HepG2 (cell line): ENCODE measurements around the gene KRT7.

Experiments used
- IKZF4 ChIP-seq: sonication (generic); formaldehyde crosslinking; IDR thresholded peaks from 2 replicates; pipeline ENCODE4 v1.5.1; 2020; ENCODE audit warnings: borderline replicate concordance, mild to moderate bottlenecking, low read depth, missing genetic modification reagents; ENCODE audit errors: not compliant biosample characterization
- RAD21 ChIP-seq: fragments of 450-650 bp; formaldehyde crosslinking; IDR thresholded peaks from 2 replicates; pipeline ENCODE4 v1.5.0; 2020; ENCODE audit warnings: mild to moderate bottlenecking
- ZNF256 ChIP-seq: sonication (generic); formaldehyde crosslinking; conservative IDR thresholded peaks from 2 replicates; pipeline ENCODE4 v1.4.0; 2020; ENCODE audit warnings: missing genetic modification reagents
- ZNF713 ChIP-seq: sonication (generic); formaldehyde crosslinking; IDR thresholded peaks from 2 replicates; pipeline ENCODE4 v1.4.0; 2020; ENCODE audit warnings: mild to moderate bottlenecking, missing genetic modification reagents
- TF ChIP-seq, protein P1 (sequence below): sonication (generic); formaldehyde crosslinking; IDR thresholded peaks from 2 replicates; pipeline ENCODE4 v1.5.0; 2020; ENCODE audit warnings: mild to moderate bottlenecking, missing genetic modification reagents, moderate library complexity

- TF ChIP-seq ZNF256 (no peak), ZNF713 (CRISPR knock-in tag) (no peak), IKZF4 (CRISPR knock-in tag) (no peak), RAD21 (CRISPR knock-in tag) (no peak)
- TF ChIP-seq, protein P1, sequence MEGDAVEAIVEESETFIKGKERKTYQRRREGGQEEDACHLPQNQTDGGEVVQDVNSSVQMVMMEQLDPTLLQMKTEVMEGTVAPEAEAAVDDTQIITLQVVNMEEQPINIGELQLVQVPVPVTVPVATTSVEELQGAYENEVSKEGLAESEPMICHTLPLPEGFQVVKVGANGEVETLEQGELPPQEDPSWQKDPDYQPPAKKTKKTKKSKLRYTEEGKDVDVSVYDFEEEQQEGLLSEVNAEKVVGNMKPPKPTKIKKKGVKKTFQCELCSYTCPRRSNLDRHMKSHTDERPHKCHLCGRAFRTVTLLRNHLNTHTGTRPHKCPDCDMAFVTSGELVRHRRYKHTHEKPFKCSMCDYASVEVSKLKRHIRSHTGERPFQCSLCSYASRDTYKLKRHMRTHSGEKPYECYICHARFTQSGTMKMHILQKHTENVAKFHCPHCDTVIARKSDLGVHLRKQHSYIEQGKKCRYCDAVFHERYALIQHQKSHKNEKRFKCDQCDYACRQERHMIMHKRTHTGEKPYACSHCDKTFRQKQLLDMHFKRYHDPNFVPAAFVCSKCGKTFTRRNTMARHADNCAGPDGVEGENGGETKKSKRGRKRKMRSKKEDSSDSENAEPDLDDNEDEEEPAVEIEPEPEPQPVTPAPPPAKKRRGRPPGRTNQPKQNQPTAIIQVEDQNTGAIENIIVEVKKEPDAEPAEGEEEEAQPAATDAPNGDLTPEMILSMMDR (CRISPR knock-in tag), result no peak
These were observed 2.8 kb downstream of the KRT7 start for GRCh38 chr12:52235822-52236361.
